PC-3 (cell line): ENCODE measurements around the gene TGFB1.

Experiments used
- CTCF ChIP-seq: fragments of 300-600 bp; sonication (generic); conservative IDR thresholded peaks from 2 replicates; pipeline ENCODE4 v1.5.1; 2017; ENCODE audit warnings: antibody characterized with exemption, low read depth, mild to moderate bottlenecking, low read length
- EZH2 ChIP-seq: fragments of 300-600 bp; sonication (generic); IDR thresholded peaks from one replicate; pipeline ENCODE4 v1.6.1; 2017; ENCODE audit warnings: antibody characterized with exemption, mild to moderate bottlenecking, low read length; ENCODE audit not compliant: unreplicated experiment
- EZH2phosphoT487 ChIP-seq: fragments of 300-600 bp; sonication (generic); IDR thresholded peaks from 2 replicates; pipeline ENCODE4 v1.6.1; 2018; ENCODE audit warnings: mild to moderate bottlenecking, antibody characterized with exemption, low read length, borderline replicate concordance

DNA sequence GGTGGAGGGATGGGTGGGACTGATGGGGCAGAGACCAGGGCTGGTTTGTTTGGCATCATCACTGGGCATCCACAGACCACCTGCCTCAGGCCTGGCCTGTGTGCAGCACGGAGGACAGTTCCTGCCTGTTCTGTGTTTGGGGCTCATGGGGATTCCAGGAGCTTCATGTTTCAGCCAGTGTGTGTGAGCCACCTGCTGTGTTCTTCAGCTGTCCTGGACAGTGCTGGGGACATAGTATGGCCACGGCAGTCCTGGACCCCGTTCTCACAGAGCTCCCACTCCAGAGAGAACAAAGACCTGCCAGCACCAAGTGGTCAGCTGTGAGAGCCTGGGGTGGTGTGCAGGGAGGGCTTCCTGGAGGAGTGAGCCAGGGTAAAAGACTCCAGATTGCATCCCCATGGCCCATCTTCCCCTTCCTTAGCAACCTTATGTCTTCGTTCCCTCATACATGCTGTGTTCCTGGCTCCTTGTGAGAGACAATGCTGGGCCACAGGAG is 45.7 kb downstream of the TGFB1 start:
- TF ChIP-seq CTCF (no peak), EZH2 (no peak), EZH2phosphoT487 (no peak)
